ENCODE measurements around the gene MBD3L3. TPM values are rescaled to one million over a fixed set of nuclear protein-coding genes. Genes with fewer than 3 reads are reported as not detected.
"Not testable (repeated sequence)": the region's sequence is repeated elsewhere in the genome, so short reads cannot be mapped to it uniquely, and the experiment has no call there.

Gene MBD3L3
- polyA plus RNA-seq, 1 experiment, result not detected

GRCh38 chr19:7054635-7055368, 3.7 kb downstream of the MBD3L3 start:
- POLR2A ChIA-PET, CTCF ChIA-PET: not testable (repeated sequence)

GRCh38 chr19:7052896-7053295, 5.6 kb downstream of the MBD3L3 start:
- H3K27me3 ChIP-seq (ENCODE audit: control insufficient read depth, insufficient read depth, low read length); DNase-seq (ENCODE audit: low read depth); H3K4me3 ChIP-seq (ENCODE audit: low read depth, low read length); POLR2A ChIA-PET; CTCF ChIA-PET; H3K36me3 ChIP-seq (ENCODE audit: control insufficient read depth, insufficient read depth, low read length): not testable (repeated sequence)

More at GRCh38 chr19:7054635-7055368, 3.7 kb downstream of the MBD3L3 start:
- not testable (repeated sequence) for DNase-seq (ENCODE audit: low read depth); H3K36me3 ChIP-seq (ENCODE audit: control insufficient read depth, insufficient read depth, low read length); H3K4me3 ChIP-seq (ENCODE audit: low read depth, low read length); H3K27me3 ChIP-seq (ENCODE audit: control insufficient read depth, insufficient read depth, low read length)

- CTCF ChIA-PET; H3K4me3 ChIP-seq (ENCODE audit: low read depth, low read length); DNase-seq (ENCODE audit: low read depth); H3K27me3 ChIP-seq (ENCODE audit: control insufficient read depth, insufficient read depth, low read length); POLR2A ChIA-PET; H3K36me3 ChIP-seq (ENCODE audit: control insufficient read depth, insufficient read depth, low read length): not testable (repeated sequence)
Observed at GRCh38 chr19:7051421-7051820, 7.1 kb downstream of the MBD3L3 start.

GRCh38 chr19:7049021-7049420, 9.5 kb downstream of the MBD3L3 start, which contains the start of gene MBD3L2:
TSS of gene MBD3L2 (plus strand) at chr19:7049321. CDS start at chr19:7049374, 53 bp downstream.
- POLR2A ChIA-PET, result not testable (repeated sequence)

GRCh38 chr19:7041563-7041962, 16.9 kb downstream of the MBD3L3 start:
- DNase-seq (ENCODE audit: low read depth); POLR2A ChIA-PET; CTCF ChIA-PET; H3K27me3 ChIP-seq (ENCODE audit: control insufficient read depth, insufficient read depth, low read length); H3K36me3 ChIP-seq (ENCODE audit: control insufficient read depth, insufficient read depth, low read length); H3K4me3 ChIP-seq (ENCODE audit: low read depth, low read length): not testable (repeated sequence)

More at GRCh38 chr19:7049021-7049420, 9.5 kb downstream of the MBD3L3 start, which contains the start of gene MBD3L2:
- H3K27me3 ChIP-seq (ENCODE audit: control insufficient read depth, insufficient read depth, low read length); DNase-seq (ENCODE audit: low read depth); H3K36me3 ChIP-seq (ENCODE audit: control insufficient read depth, insufficient read depth, low read length); CTCF ChIA-PET; H3K4me3 ChIP-seq (ENCODE audit: low read depth, low read length): not testable (repeated sequence)

GRCh38 chr19:7040079-7040478, 18.4 kb downstream of the MBD3L3 start, which contains the start of gene MBD3L4:
TSS of gene MBD3L4 (minus strand) at chr19:7040179. CDS start at chr19:7040144, 35 bp downstream.
- CTCF ChIA-PET; POLR2A ChIA-PET; DNase-seq (ENCODE audit: low read depth); H3K36me3 ChIP-seq (ENCODE audit: control insufficient read depth, insufficient read depth, low read length); H3K27me3 ChIP-seq (ENCODE audit: control insufficient read depth, insufficient read depth, low read length); H3K4me3 ChIP-seq (ENCODE audit: low read depth, low read length): not testable (repeated sequence)

- CTCF ChIA-PET; POLR2A ChIA-PET; H3K27me3 ChIP-seq (ENCODE audit: control insufficient read depth, insufficient read depth, low read length); DNase-seq (ENCODE audit: low read depth); H3K36me3 ChIP-seq (ENCODE audit: control insufficient read depth, insufficient read depth, low read length); H3K4me3 ChIP-seq (ENCODE audit: low read depth, low read length): not testable (repeated sequence)
Observed at GRCh38 chr19:7030278-7030677, 28.2 kb downstream of the MBD3L3 start, which contains the start of gene MBD3L5. TSS of gene MBD3L5 (plus strand) at chr19:7030578. CDS start at chr19:7030612, 34 bp downstream.

- POLR2A ChIA-PET; CTCF ChIA-PET; H3K4me3 ChIP-seq (ENCODE audit: low read depth, low read length); H3K27me3 ChIP-seq (ENCODE audit: control insufficient read depth, insufficient read depth, low read length); H3K36me3 ChIP-seq (ENCODE audit: control insufficient read depth, insufficient read depth, low read length); DNase-seq (ENCODE audit: low read depth): not testable (repeated sequence)
Observed at GRCh38 chr19:7028790-7029189, 29.7 kb downstream of the MBD3L3 start.

GRCh38 chr19:7021331-7021730, 37.1 kb downstream of the MBD3L3 start, which contains the start of gene MBD3L2B:
TSS of gene MBD3L2B (minus strand) at chr19:7021431. CDS start at chr19:7021397, 34 bp downstream.
- CTCF ChIA-PET; DNase-seq (ENCODE audit: low read depth); H3K36me3 ChIP-seq (ENCODE audit: control insufficient read depth, insufficient read depth, low read length); H3K27me3 ChIP-seq (ENCODE audit: control insufficient read depth, insufficient read depth, low read length); POLR2A ChIA-PET; H3K4me3 ChIP-seq (ENCODE audit: low read depth, low read length): not testable (repeated sequence)

- CTCF ChIA-PET, result no interaction called here
- H3K4me3 ChIP-seq (ENCODE audit: low read depth, low read length), result no peak overlapping the region
- no peaks in the 10 kb centered on the region for H3K36me3 ChIP-seq (ENCODE audit: control insufficient read depth, insufficient read depth, low read length)
- DNase-seq (ENCODE audit: low read depth), result no peak
- TF ChIP-seq CTCF (IDR thresholded peaks at IDR 0.05; ENCODE audit: insufficient read depth, low read depth, low read length), result no peak
- H3K27me3 ChIP-seq (ENCODE audit: control insufficient read depth, insufficient read depth, low read length), result no peaks in the 10 kb centered on the region
- POLR2A ChIA-PET, result no interaction called here
Observed at GRCh38 chr19:7018828-7019227, 39.6 kb downstream of the MBD3L3 start.
